DMS53 (cell line): ENCODE results near the gene GPR173.
A peak's percentile ranks its signal among the peaks of the same experiment; 100 is the strongest.

Experiments
- DNase-seq: peaks from one replicate; lab custom pipeline; 2025; lab: John Stamatoyannopoulos, UW

The GPR173 gene

GRCh38 chrX:53089925-53090324 is 41.3 kb downstream of the GPR173 start:
- peak; percentile 14 for DNase-seq

GRCh38 chrX:53091354-53091753 is 42.8 kb downstream of the GPR173 start:
- DNase-seq, result peak; percentile 35

- DNase-seq, result peak; percentile 94
These were observed 44.6 kb downstream of the GPR173 start for GRCh38 chrX:53093177-53093655.

- DNase-seq, result peak; percentile 98
These were observed 45.4 kb downstream of the GPR173 start, which contains the start of gene KANTR for GRCh38 chrX:53093748-53094581. KANTR (plus strand) TSS chrX:53094142; CDS start chrX:53124273, 30,131 bp downstream.

GRCh38 chrX:53094582-53094905 is 46.0 kb downstream of the GPR173 start:
- no peak for DNase-seq

GRCh38 chrX:53095796-53096195 is 47.2 kb downstream of the GPR173 start:
- no peak for DNase-seq

GRCh38 chrX:53114864-53115549 is 66.4 kb downstream of the GPR173 start:
- DNase-seq, result no peak

GRCh38 chrX:53115550-53115874 is 66.9 kb downstream of the GPR173 start:
- DNase-seq, result no peak

GRCh38 chrX:53116101-53116500 is 67.5 kb downstream of the GPR173 start:
- no peak for DNase-seq

GRCh38 chrX:53122013-53122412 is 73.4 kb downstream of the GPR173 start:
- no peak for DNase-seq

GRCh38 chrX:53125506-53125905 is 76.9 kb downstream of the GPR173 start:
- DNase-seq, result no peak

- DNase-seq, result no peak
These were observed 77.8 kb downstream of the GPR173 start for GRCh38 chrX:53126377-53126776.

- DNase-seq, result no peak
These were observed 79.6 kb downstream of the GPR173 start for GRCh38 chrX:53128097-53128749.
